ENCODE measurements around the gene SPATA20. TPM values are rescaled to one million over a fixed set of nuclear protein-coding genes. Genes with fewer than 3 reads are reported as not detected.

SPATA20 gene
- total RNA-seq, result 32.2 and 32.8 TPM in 2 replicates

DNA sequence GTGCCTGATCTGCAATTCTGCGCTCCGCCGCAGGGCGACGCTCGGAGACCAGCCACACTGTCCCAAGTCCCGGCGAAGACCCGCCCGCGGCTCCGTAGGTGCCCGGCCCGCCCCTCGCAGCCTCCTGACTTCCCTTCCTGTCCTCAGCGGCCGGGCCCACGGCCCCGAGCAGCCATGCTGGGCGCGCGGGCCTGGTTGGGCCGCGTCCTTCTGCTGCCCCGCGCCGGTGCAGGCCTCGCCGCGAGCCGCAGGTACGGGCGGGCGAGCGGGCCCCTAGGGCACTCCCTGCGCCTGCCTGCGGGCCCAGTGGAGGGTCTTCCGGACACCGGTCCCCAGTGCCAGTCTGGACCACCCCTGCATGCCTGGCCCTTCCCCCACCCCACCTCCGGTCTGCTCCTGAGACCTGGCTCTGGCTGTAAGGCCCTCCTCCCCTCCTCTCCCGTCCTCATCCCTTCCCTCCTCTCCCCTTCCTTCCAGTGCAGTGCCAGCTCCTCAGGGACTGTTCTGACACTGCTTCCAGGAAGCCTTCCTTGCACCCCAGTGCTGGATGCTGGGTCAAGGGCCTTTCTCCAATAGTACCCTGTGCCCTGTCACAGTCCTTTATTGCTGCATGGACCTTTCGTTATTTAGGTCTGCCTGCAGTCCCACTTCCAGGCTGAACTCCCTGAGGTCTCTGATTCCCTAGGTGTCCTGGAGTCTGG is at the start of gene SPATA20:
Gene SPATA20, plus strand, starts transcription at position 140 of the 701 bp plus-strand sequence. Its CDS starts 35 bp downstream, at position 175.

DNA sequence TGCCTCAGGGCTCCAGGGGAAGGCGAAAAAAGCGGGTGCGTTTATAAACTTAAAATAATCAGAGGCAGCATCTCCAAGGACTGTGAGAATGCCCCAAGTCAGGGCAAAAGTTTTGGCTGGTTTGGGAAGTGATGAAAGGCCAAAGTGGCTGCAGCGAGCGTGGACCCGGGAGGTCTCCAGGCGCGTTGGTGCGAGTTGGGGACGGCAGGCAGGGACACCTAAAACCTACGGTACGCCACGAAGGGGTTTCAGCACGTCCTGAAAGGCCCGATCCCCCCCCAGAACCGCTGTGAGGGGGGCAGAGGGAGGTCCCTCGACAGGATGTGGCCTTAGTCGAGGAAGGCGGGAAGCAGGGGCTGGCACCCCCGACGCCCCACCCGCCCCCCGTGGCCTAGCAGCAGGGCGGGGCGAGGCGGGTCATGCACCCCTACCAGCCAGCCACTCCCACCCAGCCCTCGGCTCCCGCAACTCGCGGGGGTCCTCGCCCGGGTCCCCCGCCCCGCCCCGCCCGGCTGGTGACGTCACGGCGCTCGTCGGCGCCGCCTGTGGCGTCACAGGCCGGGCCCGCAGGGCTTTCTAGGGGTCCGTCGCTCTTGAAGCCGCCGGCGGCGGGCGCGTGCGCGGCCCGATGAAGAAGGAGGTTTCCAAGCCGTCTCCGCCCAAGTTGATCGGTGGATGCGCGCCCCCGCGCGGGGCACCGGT is 39.0 kb upstream of the SPATA20 start, which contains the start of gene MYCBPAP:
Gene MYCBPAP, plus strand, starts transcription at position 569 of the 702 bp plus-strand sequence. CDS start 236 bp downstream, outside the sequence.

DNA sequence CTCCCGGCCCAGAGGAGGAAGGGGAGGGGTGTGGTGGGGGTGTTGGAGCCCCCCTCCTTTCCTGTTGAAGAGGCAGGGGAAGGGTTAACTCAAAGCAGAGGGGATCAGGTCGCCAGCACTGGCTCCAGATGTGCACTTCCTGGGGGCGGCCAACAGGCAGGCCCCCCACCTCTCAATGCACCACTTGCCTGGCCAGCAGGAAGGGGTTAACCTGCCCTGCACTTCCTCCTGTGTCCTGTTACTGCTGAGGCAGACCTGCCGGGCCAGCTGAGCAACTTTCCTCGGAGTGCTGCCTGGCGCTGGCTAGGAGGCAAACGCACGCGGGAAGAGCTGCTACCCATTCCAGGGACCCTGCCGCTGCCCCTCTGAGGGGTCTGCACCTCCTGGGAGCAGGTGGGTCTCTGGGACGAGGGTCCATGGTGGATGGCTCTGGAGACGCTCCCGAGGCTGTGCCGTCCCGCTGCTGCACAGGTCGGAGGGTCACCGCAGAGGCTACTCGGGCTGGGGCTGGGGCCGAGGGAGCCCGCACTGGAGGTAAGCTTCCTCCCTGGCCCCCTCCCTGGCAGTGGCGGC is 14.4 kb upstream of the SPATA20 start, which contains the start of gene EPN3:
Gene EPN3, plus strand, starts transcription at position 284 of the 573 bp plus-strand sequence. CDS start 3,822 bp downstream, outside the sequence.

DNA sequence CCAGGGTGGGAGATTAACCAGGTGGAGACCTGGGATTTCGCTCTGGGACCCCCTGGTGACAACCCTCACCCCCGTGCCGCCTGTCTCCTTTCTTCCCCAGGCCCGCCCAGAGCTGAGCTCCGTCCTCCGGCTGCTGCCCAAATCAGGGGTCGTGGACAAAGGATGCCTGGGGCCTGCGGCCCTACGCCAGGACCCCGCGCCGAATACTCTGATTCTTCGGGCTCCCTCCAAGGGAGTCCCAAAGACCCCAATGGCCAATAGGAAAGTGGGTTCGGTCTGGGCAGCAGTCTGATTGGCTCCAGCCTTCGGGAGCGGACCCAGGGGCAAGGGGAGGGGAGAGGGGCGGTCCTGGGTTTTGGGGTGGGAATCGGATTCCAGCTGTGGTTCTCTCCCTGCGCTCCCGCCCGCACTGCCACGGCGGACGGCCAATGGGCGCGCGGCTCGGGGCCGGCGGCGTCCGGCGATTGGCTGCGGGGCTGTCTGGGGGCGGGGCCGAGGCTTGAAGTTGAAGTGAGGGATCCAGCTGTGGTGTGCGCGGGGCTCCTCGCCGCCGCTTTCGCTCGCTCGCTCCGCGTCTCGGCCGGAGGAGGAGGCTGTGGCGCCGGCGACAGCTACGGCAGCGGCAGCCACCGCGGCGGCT is 13.3 kb downstream of the SPATA20 start, which contains the start of gene CACNA1G:
Gene CACNA1G, plus strand, starts transcription at position 531 of the 640 bp plus-strand sequence. CDS start 745 bp downstream, outside the sequence.

Other genes with a start within 250 kb of the SPATA20 start
- 29.6 and 34.8 TPM in 2 replicates for gene XYLT2, start 201.0 kb upstream of the SPATA20 start, total RNA-seq
- gene MRPL27, start 174.0 kb upstream of the SPATA20 start, total RNA-seq, result 79.6 and 101 TPM in 2 replicates
- 2.6 and 6.4 TPM in 2 replicates for gene EME1, start 173.9 kb upstream of the SPATA20 start, total RNA-seq
- 196 and 216 TPM in 2 replicates for gene LRRC59, start 149.7 kb upstream of the SPATA20 start, total RNA-seq
- 10.7 and 16.7 TPM in 2 replicates for gene ACSF2, start 121.0 kb upstream of the SPATA20 start, total RNA-seq
- not detected in 2 replicates for gene CHAD, start 78.3 kb upstream of the SPATA20 start, total RNA-seq
- gene RSAD1, start 68.3 kb upstream of the SPATA20 start, total RNA-seq, result 19.6 and 28.9 TPM in 2 replicates
- under 0.01 and 1.4 TPM in 2 replicates for gene MYCBPAP, start 38.7 kb upstream of the SPATA20 start, total RNA-seq
- under 0.01 and 0.15 TPM in 2 replicates for gene EPN3, start 14.4 kb upstream of the SPATA20 start, total RNA-seq
- gene CACNA1G, start 13.5 kb downstream of the SPATA20 start, total RNA-seq, result not detected in 2 replicates
- gene ABCC3, start 87.7 kb downstream of the SPATA20 start, total RNA-seq, result 1.6 and 3.3 TPM in 2 replicates
- 32.2 and 39.1 TPM in 2 replicates for gene ANKRD40, start 160.7 kb downstream of the SPATA20 start, total RNA-seq
- gene LUC7L3, start 172.4 kb downstream of the SPATA20 start, total RNA-seq, result 24.4 and 36.5 TPM in 2 replicates
- gene ANKRD40CL, start 220.3 kb downstream of the SPATA20 start, total RNA-seq, result not detected in 2 replicates